GM19463 (cell line): ENCODE data around the gene ARHGAP4.

ENCODE experiments used
- ATAC-seq: cut with Tn5 transposase; IDR thresholded peaks from one replicate; pipeline ENCODE4 v1.9.1; 2021; ENCODE audit warnings: mild to moderate bottlenecking, moderate library complexity; ENCODE audit not compliant: unreplicated experiment

Gene ARHGAP4

GRCh38 chrX:153883163-153883843 lies 42.8 kb downstream of the ARHGAP4 start:
- no peak for ATAC-seq

- ATAC-seq, result no peak
Observed at GRCh38 chrX:153882557-153882956, 43.5 kb downstream of the ARHGAP4 start.

GRCh38 chrX:153882086-153882498 lies 44.0 kb downstream of the ARHGAP4 start:
- no peak for ATAC-seq

GRCh38 chrX:153881281-153881680 lies 44.8 kb downstream of the ARHGAP4 start:
- no peak for ATAC-seq

GRCh38 chrX:153880440-153880815 lies 45.6 kb downstream of the ARHGAP4 start:
- ATAC-seq, result no peak

- no peak for ATAC-seq
Observed at GRCh38 chrX:153879741-153880439, 46.2 kb downstream of the ARHGAP4 start.

GRCh38 chrX:153878969-153879653 lies 47.0 kb downstream of the ARHGAP4 start:
- peak; percentile 45 for ATAC-seq

- ATAC-seq, result no peak
Observed at GRCh38 chrX:153878345-153878744, 47.7 kb downstream of the ARHGAP4 start.

GRCh38 chrX:153877571-153878261 lies 48.3 kb downstream of the ARHGAP4 start:
- ATAC-seq, result no peak

- ATAC-seq, result no peak
Observed at GRCh38 chrX:153876112-153876491, 50.0 kb downstream of the ARHGAP4 start.

- no peak for ATAC-seq
Observed at GRCh38 chrX:153875391-153876111, 50.5 kb downstream of the ARHGAP4 start.

- no peak for ATAC-seq
Observed at GRCh38 chrX:153874366-153875125, 51.5 kb downstream of the ARHGAP4 start.

- ATAC-seq, result no peak
Observed at GRCh38 chrX:153874085-153874365, 52.0 kb downstream of the ARHGAP4 start.

GRCh38 chrX:153873282-153874084 lies 52.6 kb downstream of the ARHGAP4 start:
- no peak for ATAC-seq

GRCh38 chrX:153871946-153872878 lies 53.9 kb downstream of the ARHGAP4 start:
- no peak for ATAC-seq

- no peak for ATAC-seq
Observed at GRCh38 chrX:153871451-153871850, 54.6 kb downstream of the ARHGAP4 start.

- no peak for ATAC-seq
Observed at GRCh38 chrX:153870791-153871360, 55.2 kb downstream of the ARHGAP4 start.

- ATAC-seq, result no peak
Observed at GRCh38 chrX:153870288-153870690, 55.8 kb downstream of the ARHGAP4 start.
